ENCODE data around the gene PCSK2.

Gene PCSK2

DNA sequence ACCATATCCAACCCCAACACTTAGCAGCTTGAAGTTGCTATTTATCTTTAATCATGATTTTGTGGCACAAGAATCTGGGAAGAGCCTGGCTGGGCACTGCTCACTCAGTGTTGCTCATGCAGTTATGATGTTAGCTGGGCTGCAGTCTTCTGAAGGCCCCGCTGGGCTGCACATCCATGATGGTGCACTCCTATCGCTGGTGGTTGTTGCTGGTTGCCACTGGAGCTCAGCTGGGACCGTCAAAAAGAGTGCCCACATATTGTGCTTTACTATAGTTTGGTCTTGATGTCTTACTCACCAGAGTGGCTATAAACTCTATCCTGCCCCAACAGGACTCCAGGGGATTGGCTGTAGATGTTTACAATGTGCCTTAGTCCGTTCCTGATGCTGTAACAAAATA is 137.8 kb downstream of the PCSK2 start:
- Histone ChIP-seq H3K4me3 (ENCODE audit: low read length) (no peak overlapping the region), H3K4me1 (ENCODE audit: control insufficient read depth, insufficient read depth, low read length) (no peaks in the 10 kb centered on the region), H3K27me3 (ENCODE audit: control insufficient read depth, insufficient read depth, low read length) (no peaks in the 10 kb centered on the region), H3K9me3 (ENCODE audit: control insufficient read depth, insufficient read depth, low read length) (no peaks in the 10 kb centered on the region), H3K27ac (ENCODE audit: low read length) (no peak overlapping the region), H3K36me3 (ENCODE audit: control insufficient read depth, insufficient read depth, low read length) (peaks cover 2% of the 10 kb centered on the region; the same call in 1 of the 2 replicates)
- no CpG with 5 or more reads among the region's 4 CpGs for WGBS (ENCODE audit: insufficient coverage, insufficient read length)
- no peak for DNase-seq (ENCODE audit: low read depth, low spot score)

DNA sequence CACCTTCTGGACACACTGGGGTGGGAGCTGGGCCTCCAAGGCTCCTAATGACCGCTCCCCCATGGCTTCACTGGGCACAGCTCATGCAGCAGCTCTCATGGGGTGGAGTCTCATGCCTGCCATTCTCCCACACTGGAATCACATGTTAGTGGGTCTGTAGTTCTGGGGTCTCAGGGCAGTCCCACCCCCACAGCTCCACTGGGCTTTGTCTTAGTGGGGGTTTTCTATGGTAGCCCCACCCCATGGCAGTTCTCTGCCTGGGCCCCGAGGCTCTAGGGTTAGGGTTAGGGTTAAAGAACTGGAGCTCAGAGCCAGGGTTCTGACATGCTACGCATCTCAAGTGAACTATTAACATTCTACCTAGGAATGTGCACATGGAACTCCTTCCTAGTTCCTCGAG is 139.0 kb downstream of the PCSK2 start:
- H3K4me1 ChIP-seq (ENCODE audit: control insufficient read depth, insufficient read depth, low read length) = no peaks in the 10 kb centered on the region
- H3K4me3 ChIP-seq (ENCODE audit: low read length) = no peak overlapping the region
- H3K9me3 ChIP-seq (ENCODE audit: control insufficient read depth, insufficient read depth, low read length) = no peaks in the 10 kb centered on the region
- H3K27me3 ChIP-seq (ENCODE audit: control insufficient read depth, insufficient read depth, low read length) = no peaks in the 10 kb centered on the region
- no peak overlapping the region for H3K27ac ChIP-seq (ENCODE audit: low read length)
- peaks cover 2% of the 10 kb centered on the region; the same call in 1 of the 2 replicates for H3K36me3 ChIP-seq (ENCODE audit: control insufficient read depth, insufficient read depth, low read length)
- no CpG with 5 or more reads among the region's 4 CpGs for WGBS (ENCODE audit: insufficient coverage, insufficient read length)
- no peak for DNase-seq (ENCODE audit: low read depth, low spot score)

DNA sequence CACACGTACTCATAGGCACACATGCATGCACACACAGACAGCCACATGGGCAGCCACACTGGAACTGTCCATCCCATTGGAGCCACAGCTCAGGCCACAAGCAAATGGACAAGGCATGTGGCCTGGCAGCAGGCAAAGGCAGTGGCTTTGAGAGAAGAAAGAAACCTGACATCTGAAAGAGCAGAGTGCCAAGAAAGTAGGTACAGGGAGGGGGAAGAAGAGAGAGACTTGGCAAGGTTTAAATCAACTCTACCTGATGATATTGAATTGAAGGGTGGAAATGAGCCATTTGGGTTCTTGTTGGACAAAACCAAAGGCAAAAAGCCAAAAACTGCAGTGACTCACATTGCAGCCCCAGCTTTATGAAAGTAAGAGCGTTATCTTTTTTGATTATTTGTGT is 142.7 kb downstream of the PCSK2 start:
- Histone ChIP-seq H3K27ac (ENCODE audit: low read length) (no peak overlapping the region), H3K4me1 (ENCODE audit: control insufficient read depth, insufficient read depth, low read length) (no peaks in the 10 kb centered on the region), H3K9me3 (ENCODE audit: control insufficient read depth, insufficient read depth, low read length) (no peaks in the 10 kb centered on the region), H3K27me3 (ENCODE audit: control insufficient read depth, insufficient read depth, low read length) (no peaks in the 10 kb centered on the region), H3K36me3 (ENCODE audit: control insufficient read depth, insufficient read depth, low read length) (no peaks in the 10 kb centered on the region; the same call in 1 of the 2 replicates), H3K4me3 (ENCODE audit: low read length) (no peak overlapping the region)
- DNase-seq (ENCODE audit: low read depth, low spot score) = no peak
- WGBS (ENCODE audit: insufficient coverage, insufficient read length) = no CpG with 5 or more reads among the region's 2 CpGs

DNA sequence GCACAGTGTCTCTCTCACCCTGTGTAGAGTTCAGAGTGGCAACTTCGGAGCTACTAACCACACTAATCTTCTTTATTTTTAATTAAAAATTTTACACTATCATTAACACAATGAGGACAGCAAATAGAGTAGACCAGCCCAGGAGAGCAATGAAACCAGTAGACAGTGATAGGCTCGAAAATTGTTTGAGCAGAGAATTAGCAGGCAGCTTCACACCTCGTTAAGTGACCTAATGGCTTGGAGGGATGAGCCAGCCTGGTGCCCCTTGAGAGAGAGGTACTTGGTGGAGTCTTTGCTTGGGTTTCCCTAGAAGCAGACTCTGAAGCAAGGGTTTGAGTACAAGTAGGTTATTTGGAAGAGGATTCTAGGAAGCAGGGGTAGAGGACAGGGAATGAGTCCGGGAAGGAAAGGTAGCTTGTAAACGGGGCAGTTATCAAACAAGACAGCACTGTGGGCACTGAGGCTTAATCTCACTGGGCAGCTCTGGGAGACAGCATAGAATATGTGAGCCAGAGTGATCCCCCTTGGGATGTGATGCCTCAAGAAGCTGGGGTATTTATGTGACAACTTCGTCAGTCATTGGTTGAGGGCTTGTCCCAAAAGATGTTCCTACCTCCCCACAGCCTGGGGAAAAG is 146.1 kb downstream of the PCSK2 start:
- no peaks in the 10 kb centered on the region for H3K36me3 ChIP-seq (ENCODE audit: control insufficient read depth, insufficient read depth, low read length)
- H3K4me3 ChIP-seq (ENCODE audit: low read length) = no peak overlapping the region
- no peaks in the 10 kb centered on the region for H3K4me1 ChIP-seq (ENCODE audit: control insufficient read depth, insufficient read depth, low read length)
- H3K27ac ChIP-seq (ENCODE audit: low read length) = no peak overlapping the region
- no peak for DNase-seq (ENCODE audit: low read depth, low spot score)
- no peaks in the 10 kb centered on the region for H3K9me3 ChIP-seq (ENCODE audit: control insufficient read depth, insufficient read depth, low read length)
- WGBS (ENCODE audit: insufficient coverage, insufficient read length) = no CpG with 5 or more reads among the region's 6 CpGs
- no peaks in the 10 kb centered on the region for H3K27me3 ChIP-seq (ENCODE audit: control insufficient read depth, insufficient read depth, low read length)

DNA sequence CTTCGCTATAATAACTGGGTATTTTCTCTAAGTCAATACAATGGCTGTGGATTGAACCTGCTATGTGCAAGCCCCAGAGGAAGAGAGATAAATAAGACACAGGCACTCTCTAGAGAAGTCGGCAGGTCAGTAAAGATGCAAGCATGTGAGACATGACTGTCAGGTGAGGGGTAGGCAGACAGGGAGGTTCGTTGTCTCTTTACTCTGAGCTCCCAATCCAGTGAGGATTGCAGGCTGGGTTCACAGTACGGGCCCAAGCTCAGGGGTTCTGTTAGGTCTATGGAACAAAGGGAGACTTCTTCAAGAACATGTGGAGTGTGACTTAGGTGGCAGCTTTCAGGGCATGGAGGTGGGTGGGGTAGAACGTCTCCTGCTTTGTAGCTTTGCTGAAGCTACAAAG is 147.2 kb downstream of the PCSK2 start:
- H3K4me1 ChIP-seq (ENCODE audit: control insufficient read depth, insufficient read depth, low read length) = no peaks in the 10 kb centered on the region
- H3K27ac ChIP-seq (ENCODE audit: low read length) = no peak overlapping the region
- H3K27me3 ChIP-seq (ENCODE audit: control insufficient read depth, insufficient read depth, low read length) = no peaks in the 10 kb centered on the region
- H3K9me3 ChIP-seq (ENCODE audit: control insufficient read depth, insufficient read depth, low read length) = no peaks in the 10 kb centered on the region
- no peak overlapping the region for H3K4me3 ChIP-seq (ENCODE audit: low read length)
- no peak for DNase-seq (ENCODE audit: low read depth, low spot score)
- H3K36me3 ChIP-seq (ENCODE audit: control insufficient read depth, insufficient read depth, low read length) = no peaks in the 10 kb centered on the region
- no CpG with 5 or more reads among the region's 5 CpGs for WGBS (ENCODE audit: insufficient coverage, insufficient read length)

DNA sequence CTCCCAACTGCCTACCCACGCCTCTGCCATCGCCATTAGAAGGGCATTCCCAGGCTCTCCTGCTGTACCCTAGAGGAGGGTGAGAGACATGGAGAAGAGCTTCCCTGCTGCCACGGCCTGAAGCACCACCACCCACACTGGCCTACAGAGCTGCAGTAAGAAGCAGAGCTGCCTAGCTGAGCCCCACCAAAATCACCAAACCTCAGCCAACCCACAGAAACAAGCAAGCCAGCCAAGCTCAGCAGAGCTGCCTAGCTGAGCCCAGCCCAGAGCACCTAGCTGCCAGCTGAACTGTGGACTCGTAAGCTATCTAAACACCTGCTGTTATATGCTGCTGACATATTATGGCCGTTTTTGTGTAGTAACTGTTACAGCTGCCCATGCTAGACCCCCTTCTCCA is 149.2 kb downstream of the PCSK2 start:
- no peaks in the 10 kb centered on the region for H3K36me3 ChIP-seq (ENCODE audit: control insufficient read depth, insufficient read depth, low read length)
- H3K27ac ChIP-seq (ENCODE audit: low read length) = no peak overlapping the region
- H3K4me1 ChIP-seq (ENCODE audit: control insufficient read depth, insufficient read depth, low read length) = no peaks in the 10 kb centered on the region
- no peaks in the 10 kb centered on the region for H3K27me3 ChIP-seq (ENCODE audit: control insufficient read depth, insufficient read depth, low read length)
- WGBS (ENCODE audit: insufficient coverage, insufficient read length) = no CpG with 5 or more reads among the region's 5 CpGs
- H3K9me3 ChIP-seq (ENCODE audit: control insufficient read depth, insufficient read depth, low read length) = no peaks in the 10 kb centered on the region
- DNase-seq (ENCODE audit: low read depth, low spot score) = no peak
- no peak overlapping the region for H3K4me3 ChIP-seq (ENCODE audit: low read length)

DNA sequence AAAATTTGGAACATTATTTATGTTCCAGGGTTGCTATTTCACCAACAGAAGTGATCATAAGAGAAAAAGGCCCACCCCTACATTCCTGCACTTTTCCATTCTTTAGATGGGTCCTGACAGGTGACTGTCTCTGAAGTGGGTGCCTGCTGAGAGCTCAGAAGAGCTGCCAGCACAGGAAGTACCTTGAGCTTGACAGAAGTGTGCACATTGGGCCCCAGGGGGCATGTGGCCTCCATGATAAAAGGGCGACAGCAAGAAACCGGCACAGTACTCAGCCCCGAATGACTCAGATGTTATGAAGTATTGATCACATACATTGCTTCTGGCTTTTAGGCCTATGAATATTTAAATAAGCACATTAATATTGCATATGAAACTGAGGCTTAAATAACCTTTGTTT is 150.4 kb downstream of the PCSK2 start:
- no peaks in the 10 kb centered on the region for H3K27me3 ChIP-seq (ENCODE audit: control insufficient read depth, insufficient read depth, low read length)
- no peak for DNase-seq (ENCODE audit: low read depth, low spot score)
- no peaks in the 10 kb centered on the region for H3K9me3 ChIP-seq (ENCODE audit: control insufficient read depth, insufficient read depth, low read length)
- no peak overlapping the region for H3K4me3 ChIP-seq (ENCODE audit: low read length)
- no peaks in the 10 kb centered on the region for H3K4me1 ChIP-seq (ENCODE audit: control insufficient read depth, insufficient read depth, low read length)
- no CpG with 5 or more reads among the region's 3 CpGs for WGBS (ENCODE audit: insufficient coverage, insufficient read length)
- no peak overlapping the region for H3K27ac ChIP-seq (ENCODE audit: low read length)
- no peaks in the 10 kb centered on the region for H3K36me3 ChIP-seq (ENCODE audit: control insufficient read depth, insufficient read depth, low read length)

DNA sequence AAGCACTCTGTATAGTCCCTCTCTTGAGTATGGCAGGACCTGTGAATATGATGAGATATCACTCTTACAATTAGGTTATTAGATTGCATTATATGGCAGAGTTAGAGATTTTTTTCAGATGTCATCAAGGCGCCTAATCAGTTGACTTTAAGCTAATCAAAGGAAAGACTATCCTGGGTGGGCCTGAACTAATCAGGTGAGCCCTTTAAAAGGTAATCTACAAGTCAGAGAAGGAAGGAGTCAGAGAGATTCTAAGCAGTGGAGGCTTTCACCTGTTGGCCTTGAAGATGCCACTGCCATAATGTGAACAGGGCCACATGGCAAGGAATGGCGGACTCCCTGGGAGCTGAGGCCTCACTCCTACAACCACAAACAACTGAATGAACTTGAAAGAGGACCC is 152.8 kb downstream of the PCSK2 start:
- Histone ChIP-seq H3K27me3 (ENCODE audit: control insufficient read depth, insufficient read depth, low read length) (no peaks in the 10 kb centered on the region), H3K27ac (ENCODE audit: low read length) (no peak overlapping the region), H3K36me3 (ENCODE audit: control insufficient read depth, insufficient read depth, low read length) (no peaks in the 10 kb centered on the region), H3K4me3 (ENCODE audit: low read length) (no peak overlapping the region), H3K4me1 (ENCODE audit: control insufficient read depth, insufficient read depth, low read length) (no peaks in the 10 kb centered on the region), H3K9me3 (ENCODE audit: control insufficient read depth, insufficient read depth, low read length) (no peaks in the 10 kb centered on the region)
- no CpG with 5 or more reads among the region's 2 CpGs for WGBS (ENCODE audit: insufficient coverage, insufficient read length)
- DNase-seq (ENCODE audit: low read depth, low spot score) = no peak

DNA sequence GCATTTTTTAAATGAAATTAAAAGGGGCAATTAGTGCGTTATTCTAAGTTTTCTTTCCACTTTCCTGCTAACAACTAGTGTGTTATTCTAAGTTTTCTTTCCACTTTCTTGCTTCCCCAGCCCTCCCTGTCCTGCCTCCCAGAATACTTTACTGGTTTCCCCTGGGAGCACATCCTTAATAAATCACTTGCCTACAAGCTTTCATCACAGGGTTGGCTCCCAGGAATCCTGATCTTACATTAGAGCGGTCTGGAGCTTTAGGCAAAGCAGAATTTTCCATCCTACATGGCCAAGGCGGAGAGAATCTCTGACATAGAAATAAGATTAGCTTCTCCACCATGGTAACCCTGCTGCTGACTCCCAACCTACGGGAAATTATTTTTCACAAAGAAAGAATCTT is 154.0 kb downstream of the PCSK2 start:
- Histone ChIP-seq H3K4me3 (ENCODE audit: low read length) (no peak overlapping the region), H3K4me1 (ENCODE audit: control insufficient read depth, insufficient read depth, low read length) (no peaks in the 10 kb centered on the region), H3K27ac (ENCODE audit: low read length) (no peak overlapping the region), H3K27me3 (ENCODE audit: control insufficient read depth, insufficient read depth, low read length) (no peaks in the 10 kb centered on the region), H3K9me3 (ENCODE audit: control insufficient read depth, insufficient read depth, low read length) (no peaks in the 10 kb centered on the region), H3K36me3 (ENCODE audit: control insufficient read depth, insufficient read depth, low read length) (no peaks in the 10 kb centered on the region)
- no peak for DNase-seq (ENCODE audit: low read depth, low spot score)
- no CpG with 5 or more reads among the region's 4 CpGs for WGBS (ENCODE audit: insufficient coverage, insufficient read length)

DNA sequence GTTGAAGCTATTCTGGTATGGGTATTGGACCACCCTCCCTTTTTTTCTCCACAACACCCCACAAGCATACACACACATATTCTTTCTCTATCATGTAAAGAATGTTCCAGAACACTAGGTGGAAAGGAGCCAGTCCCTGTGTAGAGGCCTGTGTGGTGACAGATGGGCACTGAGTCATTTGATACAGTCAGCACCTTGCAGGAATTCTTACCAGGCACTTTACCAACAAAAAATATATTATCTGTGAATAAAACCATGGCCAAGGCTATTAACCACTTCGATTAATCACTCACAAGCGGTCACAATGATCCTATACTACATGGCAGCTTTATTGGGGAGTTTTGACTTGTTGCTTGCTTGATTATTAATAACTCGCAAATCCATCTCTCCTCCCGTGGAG is 154.9 kb downstream of the PCSK2 start:
- Histone ChIP-seq H3K36me3 (ENCODE audit: control insufficient read depth, insufficient read depth, low read length) (no peaks in the 10 kb centered on the region), H3K4me1 (ENCODE audit: control insufficient read depth, insufficient read depth, low read length) (no peaks in the 10 kb centered on the region), H3K27ac (ENCODE audit: low read length) (no peak overlapping the region), H3K27me3 (ENCODE audit: control insufficient read depth, insufficient read depth, low read length) (no peaks in the 10 kb centered on the region), H3K4me3 (ENCODE audit: low read length) (no peak overlapping the region), H3K9me3 (ENCODE audit: control insufficient read depth, insufficient read depth, low read length) (no peaks in the 10 kb centered on the region)
- no peak for DNase-seq (ENCODE audit: low read depth, low spot score)
- no CpG with 5 or more reads among the region's 4 CpGs for WGBS (ENCODE audit: insufficient coverage, insufficient read length)

DNA sequence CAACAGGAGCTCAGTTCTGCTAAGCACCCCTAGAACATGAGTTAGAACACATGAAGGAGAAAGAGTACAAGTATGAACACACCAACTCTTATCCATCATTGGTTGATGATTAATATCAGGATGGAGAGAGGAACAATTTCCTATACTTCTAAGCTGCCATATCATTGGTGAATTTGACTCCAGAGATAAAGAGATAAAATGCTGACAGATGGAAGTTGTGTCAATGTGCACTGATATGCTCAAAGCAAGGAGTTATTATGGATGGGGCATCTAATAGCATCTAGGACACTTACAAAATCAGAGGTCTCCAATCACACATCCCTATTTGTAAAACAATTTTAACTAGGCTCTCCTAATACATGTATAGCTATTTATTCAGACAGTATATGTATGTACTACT is 159.0 kb downstream of the PCSK2 start:
- H3K9me3 ChIP-seq (ENCODE audit: control insufficient read depth, insufficient read depth, low read length) = no peaks in the 10 kb centered on the region
- no peaks in the 10 kb centered on the region for H3K4me1 ChIP-seq (ENCODE audit: control insufficient read depth, insufficient read depth, low read length)
- no peak overlapping the region for H3K4me3 ChIP-seq (ENCODE audit: low read length)
- H3K36me3 ChIP-seq (ENCODE audit: control insufficient read depth, insufficient read depth, low read length) = no peaks in the 10 kb centered on the region
- H3K27ac ChIP-seq (ENCODE audit: low read length) = no peak overlapping the region
- no peak for DNase-seq (ENCODE audit: low read depth, low spot score)
- no peaks in the 10 kb centered on the region for H3K27me3 ChIP-seq (ENCODE audit: control insufficient read depth, insufficient read depth, low read length)
